SHP77 (cell line): ENCODE measurements around the gene CDC27.
"Not testable (repeated sequence)": the region's sequence is repeated elsewhere in the genome, so short reads cannot be mapped to it uniquely, and the experiment has no call there.

Source experiments
- DNase-seq, 2 experiments: peaks; one replicate each; lab custom pipeline; 2025; lab: John Stamatoyannopoulos, UW

Gene CDC27

GRCh38 chr17:47219621-47220475 lies 30.8 kb upstream of the CDC27 start:
- DNase-seq: no peak

- no peak for DNase-seq
Measured at GRCh38 chr17:47218896-47219430, 29.9 kb upstream of the CDC27 start.

GRCh38 chr17:47217279-47217678 lies 28.2 kb upstream of the CDC27 start:
- not testable (repeated sequence) for DNase-seq

- DNase-seq: not testable (repeated sequence)
Measured at GRCh38 chr17:47216821-47217220, 27.7 kb upstream of the CDC27 start.

- DNase-seq: no peak
Measured at GRCh38 chr17:47214931-47215330, 25.8 kb upstream of the CDC27 start.

- no peak for DNase-seq
Measured at GRCh38 chr17:47213540-47213939, 24.4 kb upstream of the CDC27 start.

- no peak for DNase-seq
Measured at GRCh38 chr17:47212458-47212857, 23.4 kb upstream of the CDC27 start.

GRCh38 chr17:47210779-47211178 lies 21.7 kb upstream of the CDC27 start:
- no peak for DNase-seq

- no peak for DNase-seq
Measured at GRCh38 chr17:47210105-47210504, 21.0 kb upstream of the CDC27 start.

GRCh38 chr17:47209499-47209898 lies 20.4 kb upstream of the CDC27 start:
- DNase-seq: no peak

- DNase-seq: no peak
Measured at GRCh38 chr17:47208744-47209488, 19.8 kb upstream of the CDC27 start, which contains the start of gene MYL4. MYL4 (plus strand) TSS chr17:47209348; CDS start chr17:47209423, 75 bp downstream.

GRCh38 chr17:47207143-47208067 lies 18.3 kb upstream of the CDC27 start:
- DNase-seq: no peak

- no peak for DNase-seq
Measured at GRCh38 chr17:47205419-47205963, 16.4 kb upstream of the CDC27 start.

GRCh38 chr17:47204722-47205418 lies 15.8 kb upstream of the CDC27 start:
- no peak for DNase-seq

- no peak for DNase-seq
Measured at GRCh38 chr17:47203984-47204721, 15.1 kb upstream of the CDC27 start.

GRCh38 chr17:47201166-47201565 lies 12.1 kb upstream of the CDC27 start:
- DNase-seq: no peak

GRCh38 chr17:47200325-47200664 lies 11.2 kb upstream of the CDC27 start:
- DNase-seq: no peak

- DNase-seq: no peak
Measured at GRCh38 chr17:47199627-47200324, 10.7 kb upstream of the CDC27 start.

- no peak for DNase-seq
Measured at GRCh38 chr17:47197821-47198220, 8.7 kb upstream of the CDC27 start.
